Epidermal melanocyte (primary cell): ENCODE results near the gene PELI3.
A peak's percentile ranks its signal among the peaks of the same experiment; 100 is the strongest.

Experiments used
- DNase-seq: peaks from one replicate; pipeline ENCODE4 v3.0.0; 2011; ENCODE audit warnings: low spot score; ENCODE audit not compliant: insufficient read length

The PELI3 gene

GRCh38 chr11:66473608-66474515 is 7.2 kb downstream of the PELI3 start:
- DNase-seq = no peak

DNA sequence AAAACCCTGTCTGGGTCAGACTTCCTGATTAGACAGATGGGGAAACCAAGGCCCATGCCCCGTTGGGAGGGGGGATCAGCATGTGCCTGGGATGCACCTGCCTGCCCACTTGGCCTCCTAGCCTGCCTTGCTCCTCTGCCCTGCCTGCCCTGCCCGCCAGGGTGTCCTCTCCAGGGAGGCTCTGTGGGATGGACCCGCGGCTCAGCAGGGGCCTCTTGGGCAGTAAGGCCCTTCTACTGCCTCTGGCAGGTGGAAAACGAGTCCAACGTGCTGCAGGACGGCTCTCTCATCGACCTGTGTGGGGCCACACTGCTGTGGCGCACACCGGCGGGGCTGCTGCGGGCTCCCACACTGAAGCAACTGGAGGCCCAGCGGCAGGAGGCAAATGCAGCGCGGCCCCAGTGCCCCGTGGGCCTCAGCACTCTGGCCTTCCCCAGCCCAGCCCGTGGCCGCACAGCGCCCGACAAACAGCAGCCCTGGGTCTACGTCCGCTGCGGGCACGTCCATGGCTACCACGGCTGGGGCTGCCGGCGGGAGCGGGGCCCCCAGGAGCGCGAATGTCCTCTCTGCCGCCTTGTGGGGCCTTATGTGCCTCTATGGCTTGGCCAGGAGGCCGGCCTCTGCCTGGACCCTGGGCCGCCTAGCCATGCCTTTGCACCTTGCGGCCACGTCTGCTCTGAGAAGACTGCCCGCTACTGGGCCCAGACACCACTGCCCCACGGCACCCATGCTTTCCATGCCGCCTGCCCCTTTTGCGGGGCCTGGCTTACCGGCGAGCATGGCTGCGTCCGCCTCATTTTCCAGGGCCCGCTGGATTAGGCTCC is 8.9 kb downstream of the PELI3 start:
- no peak for DNase-seq

DNA sequence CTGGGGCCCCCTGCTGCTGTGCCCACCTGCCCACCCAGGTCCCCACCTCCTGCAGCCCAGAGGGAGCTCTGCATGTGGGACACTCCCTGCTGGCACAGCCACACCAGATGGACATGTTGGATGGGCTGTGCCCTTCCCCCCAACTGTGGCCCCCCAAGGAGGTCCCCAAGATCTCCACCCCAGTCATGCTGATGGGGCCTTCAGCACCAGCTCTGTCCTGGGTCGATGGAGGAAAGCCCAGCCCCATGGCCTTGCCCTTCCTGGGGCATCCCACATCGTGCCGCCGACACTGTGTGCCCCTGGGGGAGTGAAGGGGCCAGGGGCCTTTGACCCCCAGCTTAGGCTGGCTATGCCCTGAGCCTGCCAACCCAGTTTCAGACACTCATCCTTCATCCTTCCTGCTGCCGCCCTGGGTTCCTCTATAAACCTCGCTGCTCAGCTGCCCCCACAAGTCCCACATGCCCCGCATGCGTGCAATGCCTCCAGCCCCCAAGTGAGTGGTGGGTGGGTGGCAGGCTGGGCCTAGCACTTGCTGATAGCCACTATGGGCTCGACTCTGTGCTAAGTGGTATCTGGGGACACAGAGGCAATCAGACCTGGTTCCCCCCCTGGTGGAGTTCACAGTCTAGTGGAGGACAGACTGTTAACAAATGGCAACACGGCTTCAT is 9.6 kb downstream of the PELI3 start:
- no peak for DNase-seq

DNA sequence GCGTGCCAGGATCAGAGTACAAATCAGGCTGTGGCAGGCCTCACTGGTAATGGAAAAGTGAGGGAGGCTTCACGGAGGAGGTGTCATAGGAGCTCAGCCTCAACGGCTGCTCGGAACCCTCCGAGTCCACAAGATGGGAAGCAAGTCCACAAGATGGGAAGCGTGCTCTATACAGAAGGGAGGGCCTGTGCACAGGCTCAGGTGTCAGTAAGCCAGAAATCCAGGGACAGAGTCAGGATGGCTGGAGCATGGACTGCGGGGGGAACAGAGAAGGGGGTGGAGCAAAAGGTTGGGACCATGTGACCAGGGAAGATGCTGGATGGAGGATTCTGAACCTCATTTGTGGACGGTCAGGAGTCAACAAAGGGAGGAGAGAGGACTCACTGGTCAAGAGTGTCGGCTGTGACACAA is 10.1 kb downstream of the PELI3 start:
- DNase-seq = no peak

- no peak for DNase-seq
Measured at GRCh38 chr11:66477263-66478201, 10.8 kb downstream of the PELI3 start.

GRCh38 chr11:66478729-66479393 is 12.2 kb downstream of the PELI3 start:
- no peak for DNase-seq

- no peak for DNase-seq
Measured at GRCh38 chr11:66479394-66480116, 12.8 kb downstream of the PELI3 start.

DNA sequence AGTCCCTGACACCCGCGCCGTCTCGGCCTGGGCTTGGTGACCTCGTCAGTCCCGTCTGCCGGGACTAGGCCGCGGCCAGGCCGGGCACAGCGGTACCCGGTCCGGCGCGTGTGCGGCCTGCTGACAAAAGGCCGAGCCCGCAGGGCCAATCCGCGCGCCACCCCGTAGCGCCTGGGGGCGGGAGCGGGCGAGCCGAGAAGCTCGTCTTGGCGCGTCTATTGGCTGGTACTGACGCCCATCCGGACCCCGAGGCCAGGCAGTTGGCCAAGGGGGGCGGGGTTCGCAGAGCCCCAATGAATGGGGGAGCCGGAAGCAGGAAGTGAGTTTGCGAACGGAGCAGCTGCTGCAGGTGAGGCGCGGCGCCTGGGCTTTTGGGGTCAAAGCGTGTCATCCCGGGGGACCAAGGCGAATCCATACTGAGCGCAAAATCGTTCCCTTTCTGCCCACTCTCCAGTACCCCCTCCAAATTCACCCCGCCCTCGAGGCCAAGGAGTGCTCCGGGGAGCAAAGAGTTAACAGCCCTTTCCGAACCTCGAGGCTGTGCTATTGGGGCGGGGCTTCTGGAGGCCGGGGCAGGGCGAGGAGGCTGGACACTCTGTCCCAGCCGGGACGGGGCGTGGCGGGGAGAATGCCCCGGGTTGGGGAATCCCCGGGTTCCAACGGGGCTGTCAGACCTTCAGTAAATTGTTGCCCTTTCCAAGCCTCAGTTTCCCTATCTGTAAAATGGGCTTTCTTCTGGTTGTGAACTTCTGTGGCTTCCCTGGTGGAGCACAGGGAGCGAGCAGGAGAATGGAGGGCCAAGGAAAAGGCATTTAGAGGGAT is 13.6 kb downstream of the PELI3 start, which contains the start of gene DPP3:
TSS of gene DPP3 (plus strand) at position 318 of the 822 bp plus-strand sequence. CDS start 1,767 bp downstream, outside the sequence.
- DNase-seq = peak; percentile 99

DNA sequence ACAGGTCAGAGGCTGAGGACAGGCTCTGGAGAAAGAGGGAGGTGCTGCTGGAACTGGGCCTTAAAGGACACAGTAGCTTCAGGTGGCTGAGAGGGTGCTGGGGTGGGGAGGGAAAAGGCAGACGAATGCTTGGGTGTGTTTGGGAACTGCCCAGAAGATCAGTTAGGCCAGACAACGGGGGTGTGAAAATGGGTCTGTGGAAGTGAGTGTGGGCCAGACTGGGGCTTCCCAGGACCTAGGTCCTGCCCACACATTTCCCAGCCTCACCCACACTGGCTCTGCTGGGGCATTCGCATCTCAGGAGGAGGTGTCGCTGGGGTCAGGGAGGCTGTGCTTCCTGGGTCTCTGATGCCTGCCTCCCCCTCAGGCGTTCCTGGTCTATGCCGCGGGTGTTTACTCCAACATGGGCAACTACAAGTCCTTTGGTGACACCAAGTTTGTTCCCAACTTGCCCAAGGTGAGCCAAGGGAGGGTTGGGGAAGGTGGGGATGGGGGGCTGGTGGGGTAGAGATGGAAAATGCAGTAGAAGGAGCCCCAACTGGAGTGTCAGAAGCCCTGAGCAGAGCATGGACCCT is 18.2 kb downstream of the PELI3 start:
- DNase-seq = no peak

DNA sequence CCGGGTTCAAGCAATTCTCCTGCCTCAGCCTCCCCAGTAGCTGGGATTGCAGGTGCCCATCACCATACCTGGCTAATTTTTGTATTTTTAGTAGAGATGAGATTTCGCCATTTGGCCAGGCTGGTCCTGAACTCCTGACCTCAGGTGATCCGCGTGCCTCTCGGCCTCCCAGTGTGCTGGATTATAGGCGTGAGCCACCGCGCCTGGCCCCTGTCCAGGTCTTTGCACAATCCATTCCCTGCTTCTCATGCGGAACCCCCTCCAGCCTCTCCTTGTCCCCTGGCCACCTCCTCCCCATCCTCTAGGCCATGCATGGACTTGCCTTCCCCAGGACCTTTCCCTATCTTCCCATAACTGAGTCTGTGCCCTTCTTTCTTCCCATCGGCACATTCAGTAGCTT is 22.3 kb downstream of the PELI3 start:
- no peak for DNase-seq

GRCh38 chr11:66489636-66490035 is 22.9 kb downstream of the PELI3 start:
- DNase-seq = no peak

GRCh38 chr11:66491315-66491935 is 24.7 kb downstream of the PELI3 start:
- no peak for DNase-seq

DNA sequence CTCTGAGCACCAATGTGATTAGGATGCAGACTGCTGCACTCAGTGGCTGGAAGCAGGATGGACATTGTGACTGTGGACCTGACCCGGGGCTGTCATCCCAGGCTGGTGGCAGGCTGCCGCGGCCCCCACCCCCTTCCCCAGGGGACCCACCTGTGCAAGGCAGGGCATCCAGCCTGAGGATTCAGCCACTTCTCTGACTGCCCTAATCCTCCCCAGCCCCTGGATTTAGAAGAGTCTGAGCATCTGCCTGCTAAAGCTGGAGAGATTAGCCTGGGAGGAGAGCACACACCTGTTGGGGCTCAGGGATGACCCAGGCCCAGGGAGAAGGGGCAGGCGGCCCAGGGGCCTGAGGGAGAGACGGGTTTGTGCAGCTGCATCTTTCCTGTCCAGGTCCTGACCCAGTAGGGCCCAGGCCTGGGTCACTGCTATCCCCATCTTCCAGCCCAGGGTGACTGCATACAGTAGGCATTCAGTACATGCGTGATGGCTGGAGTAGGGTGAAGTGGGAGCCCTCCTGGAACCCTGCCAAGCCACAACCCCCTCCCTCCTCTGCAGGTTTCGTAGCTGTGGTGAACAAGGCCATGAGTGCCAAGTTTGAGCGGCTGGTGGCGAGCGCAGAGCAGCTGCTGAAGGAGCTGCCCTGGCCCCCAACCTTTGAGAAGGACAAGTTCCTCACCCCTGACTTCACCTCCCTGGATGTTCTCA is 25.6 kb downstream of the PELI3 start:
- DNase-seq = no peak

DNA sequence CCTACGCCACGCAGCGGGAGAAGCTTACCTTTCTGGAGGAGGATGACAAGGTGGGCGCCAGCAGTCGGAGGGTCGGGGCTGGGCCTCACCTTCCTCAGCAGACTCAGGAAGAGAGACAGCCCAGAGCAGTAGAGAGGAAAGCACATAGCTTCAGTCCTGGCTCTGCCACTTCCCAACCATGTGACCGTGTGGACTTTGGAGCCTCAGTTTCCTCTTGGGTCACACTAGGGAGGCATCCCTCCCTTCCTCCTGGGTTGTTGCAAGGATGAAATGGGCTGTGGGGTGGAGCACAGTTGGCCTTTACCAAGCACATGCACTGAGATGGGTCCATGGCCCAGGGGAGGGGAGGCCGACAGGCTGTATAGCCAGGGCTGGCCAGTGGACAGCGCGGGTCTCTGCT is 26.4 kb downstream of the PELI3 start:
- no peak for DNase-seq

GRCh38 chr11:66494458-66494857 is 27.8 kb downstream of the PELI3 start:
- DNase-seq = no peak

- DNase-seq = no peak
Measured at GRCh38 chr11:66494935-66495334, 28.2 kb downstream of the PELI3 start.

GRCh38 chr11:66495401-66495854 is 28.7 kb downstream of the PELI3 start:
- no peak for DNase-seq
